ENCODE data around the gene TTLL11.

- TF ChIP-seq POLR2AphosphoS5 (IDR thresholded peaks at IDR 0.05; ENCODE audit: low read depth) (no peak), CTCF (conservative IDR thresholded peaks at IDR 0.05; ENCODE audit: low read depth in 2 of 2) (no peak), REST (IDR thresholded peaks at IDR 0.05; ENCODE audit: unreplicated experiment) (no peak)
Observed at GRCh38 chr9:121979736-121980135, 113.4 kb downstream of the TTLL11 start.
